Left ventricle myocardium inferior (tissue), 1 donor: ENCODE results near the gene CEP89. TPM values are rescaled to one million over a fixed set of nuclear protein-coding genes. Genes with fewer than 3 reads are reported as not detected.
"Not testable (repeated sequence)": the region's sequence is repeated elsewhere in the genome, so short reads cannot be mapped to it uniquely, and the experiment has no call there.

ENCODE experiments used
- DNase-seq: peaks from one replicate; pipeline ENCODE4 v3.0.0-alpha.2; 2020
- H3K27ac ChIP-seq: fragments of 200-600 bp; replicated peaks from 2 replicates; pipeline ENCODE4 v1.8.0; 2021
- H3K27me3 ChIP-seq: fragments of 200-600 bp; 2 replicates; pipeline ENCODE4 v1.8.0; 2021; ENCODE audit warnings: low read depth
- H3K36me3 ChIP-seq: fragments of 200-600 bp; 2 replicates; pipeline ENCODE4 v1.8.0; 2021
- H3K4me1 ChIP-seq: fragments of 200-600 bp; 2 replicates; pipeline ENCODE4 v1.8.0; 2021
- H3K4me3 ChIP-seq: fragments of 200-600 bp; 2 replicates; pipeline ENCODE4 v1.8.0; 2021; ENCODE audit warnings: mild to moderate bottlenecking, moderate library complexity
- H3K9me3 ChIP-seq: fragments of 200-600 bp; replicated peaks from 2 replicates; pipeline ENCODE4 v1.8.0; 2021
- intact Hi-C: fragments of 100-400 bp; cut with micrococcal nuclease; formaldehyde crosslinking; loops from one replicate; pipeline ENCODE4 v1.11.0; 2022
- total RNA-seq: library from RNA; stranded (reverse); fragmentation: NEBNext Ultra II Directional; extraction: Animal tissue kit (Norgen Biotek cat#: 25700); gene quantifications from one replicate; pipeline ENCODE4 v1.2.1, GENCODE V29; 2021
- TF ChIP-seq, protein P1 (sequence below): fragments of 200-600 bp; IDR thresholded peaks from 2 replicates; pipeline ENCODE4 v1.8.0; 2021; ENCODE audit warnings: antibody characterized with exemption, mild to moderate bottlenecking, borderline replicate concordance
- donor health status: DM: no; HTN: yes; CAD: no; lungs with severe emphysema.

CEP89 gene
- total RNA-seq, 1 donor from 2014 or later = 9.1 TPM

DNA sequence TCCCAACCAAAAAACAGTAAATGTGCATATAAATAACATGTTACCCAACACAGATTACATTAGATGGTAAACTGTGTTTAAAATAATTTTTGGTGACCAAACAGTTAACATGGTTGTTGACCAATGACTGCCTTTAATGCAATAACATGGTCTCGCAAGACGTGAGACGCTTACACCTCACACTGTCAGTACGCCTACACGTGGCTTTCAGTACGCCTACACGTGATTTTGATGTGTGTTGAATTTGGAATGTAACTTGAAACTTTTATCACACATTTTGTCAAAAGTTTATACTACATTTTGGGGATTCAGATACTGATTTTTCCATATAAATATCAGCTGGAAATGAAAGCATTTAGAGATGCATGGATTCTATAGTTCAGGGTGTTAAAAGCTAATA, 134.2 kb downstream of the CEP89 start:
- no peak overlapping the region for H3K4me3 ChIP-seq
- TF ChIP-seq, protein P1, sequence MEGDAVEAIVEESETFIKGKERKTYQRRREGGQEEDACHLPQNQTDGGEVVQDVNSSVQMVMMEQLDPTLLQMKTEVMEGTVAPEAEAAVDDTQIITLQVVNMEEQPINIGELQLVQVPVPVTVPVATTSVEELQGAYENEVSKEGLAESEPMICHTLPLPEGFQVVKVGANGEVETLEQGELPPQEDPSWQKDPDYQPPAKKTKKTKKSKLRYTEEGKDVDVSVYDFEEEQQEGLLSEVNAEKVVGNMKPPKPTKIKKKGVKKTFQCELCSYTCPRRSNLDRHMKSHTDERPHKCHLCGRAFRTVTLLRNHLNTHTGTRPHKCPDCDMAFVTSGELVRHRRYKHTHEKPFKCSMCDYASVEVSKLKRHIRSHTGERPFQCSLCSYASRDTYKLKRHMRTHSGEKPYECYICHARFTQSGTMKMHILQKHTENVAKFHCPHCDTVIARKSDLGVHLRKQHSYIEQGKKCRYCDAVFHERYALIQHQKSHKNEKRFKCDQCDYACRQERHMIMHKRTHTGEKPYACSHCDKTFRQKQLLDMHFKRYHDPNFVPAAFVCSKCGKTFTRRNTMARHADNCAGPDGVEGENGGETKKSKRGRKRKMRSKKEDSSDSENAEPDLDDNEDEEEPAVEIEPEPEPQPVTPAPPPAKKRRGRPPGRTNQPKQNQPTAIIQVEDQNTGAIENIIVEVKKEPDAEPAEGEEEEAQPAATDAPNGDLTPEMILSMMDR = no peak
- intact Hi-C loops = no loop called here
- peaks cover 20% of the 10 kb centered on the region for H3K9me3 ChIP-seq
- DNase-seq = no peak
- peaks cover 13% of the 10 kb centered on the region for H3K36me3 ChIP-seq
- no peaks in the 10 kb centered on the region for H3K27me3 ChIP-seq
- H3K27ac ChIP-seq = no peak overlapping the region
- H3K4me1 ChIP-seq = no peaks in the 10 kb centered on the region

DNA sequence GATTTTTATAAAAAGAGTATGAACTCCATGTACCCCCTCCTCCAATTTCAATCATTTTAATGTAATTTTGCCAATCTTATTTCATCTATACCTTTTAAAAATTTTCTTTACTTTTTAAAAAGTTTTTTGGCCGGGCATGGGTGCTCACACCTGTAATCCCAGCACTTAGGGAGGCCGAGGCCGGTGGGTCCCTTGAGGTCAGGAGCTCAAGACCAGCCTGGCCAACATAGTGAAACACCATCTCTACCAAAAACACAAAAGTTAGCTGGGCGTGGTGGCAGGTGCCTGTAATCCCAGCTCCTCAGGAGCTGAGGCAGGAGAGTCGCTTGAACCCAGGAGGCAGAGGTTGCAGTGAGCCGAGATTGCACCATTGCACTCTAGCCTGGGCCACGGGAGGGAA, 138.4 kb downstream of the CEP89 start:
- H3K4me3 ChIP-seq, H3K36me3 ChIP-seq, intact Hi-C loops, H3K9me3 ChIP-seq, H3K27me3 ChIP-seq, H3K27ac ChIP-seq, H3K4me1 ChIP-seq, DNase-seq: not testable (repeated sequence)

DNA sequence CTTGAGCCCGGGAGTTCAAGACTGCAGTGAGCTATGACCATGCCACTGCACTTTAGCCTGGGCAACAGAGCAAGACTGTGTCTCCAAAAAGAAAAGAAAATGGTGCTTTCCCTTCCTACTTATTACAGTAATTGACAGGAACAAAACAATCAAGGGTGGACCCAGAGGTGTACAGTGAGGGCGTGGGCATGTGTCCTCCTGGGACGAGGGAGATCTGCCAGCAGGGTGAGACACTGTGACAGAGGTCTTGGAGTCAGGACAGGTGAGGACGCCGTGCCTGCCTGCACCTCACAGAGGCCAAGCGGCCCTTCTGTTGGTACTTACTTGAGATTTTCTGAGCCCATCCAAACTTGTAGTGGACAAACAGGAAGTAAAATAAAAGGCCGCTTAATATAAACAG, 138.9 kb downstream of the CEP89 start:
- intact Hi-C loops, H3K9me3 ChIP-seq, H3K36me3 ChIP-seq, H3K4me3 ChIP-seq, DNase-seq, H3K27me3 ChIP-seq, H3K27ac ChIP-seq, H3K4me1 ChIP-seq: not testable (repeated sequence)

DNA sequence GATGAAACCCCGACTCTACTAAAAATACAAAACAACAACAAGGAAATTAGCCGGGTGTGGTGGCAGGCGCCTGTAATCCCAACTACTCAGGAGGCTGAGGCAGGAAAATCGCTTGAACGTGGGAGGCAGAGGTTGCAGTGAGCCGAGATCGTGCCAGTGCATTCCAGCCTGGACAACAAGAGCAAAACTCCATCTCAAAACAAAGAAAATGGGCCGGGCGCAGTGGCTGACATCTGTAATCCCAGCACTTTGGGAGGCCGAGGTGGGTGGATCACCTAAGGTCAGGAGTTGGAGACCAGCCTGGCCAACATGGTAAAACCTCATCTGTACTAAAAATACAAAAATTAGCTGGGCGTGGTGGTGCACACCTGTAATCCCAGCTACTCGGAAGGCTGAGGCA, 139.7 kb downstream of the CEP89 start:
- H3K4me1 ChIP-seq, H3K27ac ChIP-seq, DNase-seq, H3K27me3 ChIP-seq, H3K4me3 ChIP-seq, H3K9me3 ChIP-seq, H3K36me3 ChIP-seq, intact Hi-C loops: not testable (repeated sequence)

DNA sequence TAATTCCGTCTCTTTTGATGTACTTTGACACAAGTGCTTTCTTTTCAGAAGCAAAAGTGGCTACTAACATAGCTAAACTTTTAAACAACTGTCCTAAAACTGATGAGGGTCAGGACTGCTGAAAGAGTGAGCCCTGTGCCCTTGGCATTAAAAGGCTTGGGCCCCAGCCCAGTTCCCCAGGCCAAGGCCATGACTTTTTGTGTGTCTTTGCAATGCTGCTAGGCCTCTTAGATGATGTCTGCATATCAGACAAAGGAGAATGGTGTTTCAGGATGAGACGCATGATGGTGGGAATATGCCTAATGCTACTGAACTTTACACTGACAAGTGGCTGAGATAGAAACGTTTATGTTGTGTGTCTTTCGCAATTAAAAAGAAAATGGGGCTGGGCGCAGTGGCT, 140.1 kb downstream of the CEP89 start:
- H3K27me3 ChIP-seq = no peaks in the 10 kb centered on the region
- H3K9me3 ChIP-seq = no peaks in the 10 kb centered on the region
- no peak overlapping the region for H3K27ac ChIP-seq
- H3K4me3 ChIP-seq = no peak overlapping the region
- DNase-seq = no peak
- intact Hi-C loops = no loop called here
- H3K36me3 ChIP-seq = peaks cover 3% of the 10 kb centered on the region
- no peaks in the 10 kb centered on the region for H3K4me1 ChIP-seq
- TF ChIP-seq, protein P1 = no peak

DNA sequence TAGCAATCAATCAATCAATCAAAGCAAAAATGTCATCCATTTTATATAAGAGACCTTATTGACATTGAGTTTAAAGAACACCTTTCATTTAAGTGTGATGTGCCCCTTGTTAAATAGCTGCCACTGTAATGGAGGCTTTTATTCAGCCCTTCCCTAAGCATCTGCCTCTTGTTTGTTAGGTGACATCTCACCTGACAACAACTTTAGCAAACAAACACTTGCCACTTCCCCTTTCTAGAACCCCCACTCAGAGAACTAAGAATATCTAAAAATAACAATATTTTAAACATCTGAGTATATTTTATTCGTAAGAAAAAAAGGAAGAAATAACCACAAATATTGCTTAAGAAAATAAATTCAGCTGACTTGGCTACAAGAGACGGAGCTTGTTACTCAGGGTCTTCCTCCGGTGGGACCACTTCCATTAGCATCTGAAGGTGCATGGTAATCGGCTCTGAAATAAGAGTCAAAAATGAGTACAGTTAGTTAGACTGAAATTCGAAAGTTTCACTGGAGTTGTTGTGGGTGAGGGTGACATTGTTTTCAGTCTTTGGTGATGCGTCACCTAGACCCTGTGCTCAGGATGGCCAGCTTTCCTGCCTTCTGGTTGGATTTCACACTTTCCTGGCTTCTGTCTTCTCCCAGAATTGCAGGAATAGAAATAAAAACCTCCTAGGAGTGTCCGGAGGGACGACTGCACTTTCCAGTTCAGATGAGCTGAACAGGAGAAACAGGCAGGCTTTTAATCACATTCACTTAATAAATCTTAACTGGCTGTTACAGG, 141.3 kb downstream of the CEP89 start:
- Histone ChIP-seq H3K9me3 (no peaks in the 10 kb centered on the region), H3K27me3 (no peaks in the 10 kb centered on the region), H3K4me1 (no peaks in the 10 kb centered on the region), H3K27ac (no peak overlapping the region), H3K36me3 (peaks cover 3% of the 10 kb centered on the region), H3K4me3 (no peak overlapping the region)
- TF ChIP-seq, protein P1 = no peak
- DNase-seq = no peak
- intact Hi-C loops = no loop called here

DNA sequence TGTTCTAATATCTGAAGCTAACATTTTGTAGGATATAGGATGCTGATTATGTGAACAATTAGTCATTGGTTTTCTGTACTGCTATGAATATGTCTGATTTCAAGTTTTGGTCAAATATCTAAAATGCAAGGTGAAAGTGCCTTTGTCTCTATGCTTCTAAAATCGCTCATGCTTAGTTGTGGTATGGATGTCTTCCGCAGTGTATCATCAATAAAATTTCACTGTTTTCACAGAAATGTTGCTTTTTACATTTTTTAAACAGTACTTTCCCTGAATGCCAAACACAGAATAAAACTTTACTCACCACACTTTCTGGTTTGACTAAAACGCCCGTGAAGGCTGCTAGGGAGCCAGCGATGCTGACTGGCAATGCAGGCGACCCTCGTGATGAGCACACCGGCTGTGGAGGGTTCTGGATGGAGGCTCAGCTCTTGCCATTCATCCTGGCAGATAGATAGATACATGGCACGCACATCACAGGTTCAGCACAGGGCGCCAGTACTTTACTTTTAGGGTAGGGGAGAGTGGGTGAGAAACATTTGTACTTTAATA, 142.3 kb downstream of the CEP89 start:
- Histone ChIP-seq H3K36me3 (peaks cover 3% of the 10 kb centered on the region), H3K9me3 (no peaks in the 10 kb centered on the region), H3K27ac (no peak overlapping the region), H3K4me3 (no peak overlapping the region), H3K4me1 (no peaks in the 10 kb centered on the region), H3K27me3 (peaks cover 10% of the 10 kb centered on the region)
- TF ChIP-seq, protein P1 = no peak
- intact Hi-C loops = no loop called here
- DNase-seq = no peak
